SH-SY5Y (cell line): Measurements from ENCODE around the gene PHC3.

Experiments
- GATA2 ChIP-seq: IDR thresholded peaks from 2 replicates; pipeline ENCODE4 v1.6.1; 2011; ENCODE audit warnings: mild to moderate bottlenecking, low read depth, low read length
- GATA3 ChIP-seq: IDR thresholded peaks from 2 replicates; pipeline ENCODE4 v1.6.1; 2011; ENCODE audit warnings: low read depth, mild to moderate bottlenecking, low read length, moderate library complexity

The PHC3 gene

DNA sequence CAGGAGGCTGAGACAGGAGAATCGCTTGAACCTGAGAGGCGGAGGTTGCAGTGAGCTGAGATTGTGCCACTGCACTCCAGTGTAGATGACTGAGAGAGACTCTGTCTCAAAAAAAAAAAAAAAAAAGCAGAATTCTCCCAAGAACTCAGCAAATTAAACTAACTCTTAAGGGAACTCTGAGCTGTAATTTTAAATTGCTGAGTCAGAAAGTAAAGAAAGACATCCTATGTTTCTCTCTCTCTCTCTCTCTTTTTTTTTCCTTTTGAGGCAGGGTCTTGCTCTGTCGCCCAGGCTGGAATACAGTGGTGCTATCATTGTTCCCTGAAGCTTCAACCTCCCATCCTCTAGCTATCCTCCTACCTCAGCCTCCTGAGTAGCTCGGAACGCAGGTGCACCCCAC, 20.0 kb upstream of the PHC3 start:
- TF ChIP-seq GATA2 (no peak), GATA3 (no peak)

DNA sequence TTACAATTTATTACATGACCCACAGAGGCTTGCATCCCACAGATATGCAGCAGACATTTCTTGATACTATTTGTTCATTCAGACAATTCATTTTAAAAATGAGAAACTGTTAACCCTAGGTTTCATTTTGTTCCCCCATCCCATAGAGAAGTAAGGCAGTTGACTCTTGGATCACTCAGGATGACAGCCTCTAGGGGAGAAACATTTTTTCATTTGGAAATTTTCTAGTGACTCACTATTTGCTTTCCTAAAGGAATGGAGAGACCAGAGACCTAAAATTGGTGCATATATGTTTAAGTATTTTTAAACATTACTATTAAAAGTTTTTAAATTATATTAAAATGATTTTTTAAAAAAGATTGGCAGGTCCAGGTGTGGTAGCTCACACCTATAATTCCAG, 19.5 kb upstream of the PHC3 start:
- TF ChIP-seq GATA3 = no peak
- no peak for TF ChIP-seq GATA2

DNA sequence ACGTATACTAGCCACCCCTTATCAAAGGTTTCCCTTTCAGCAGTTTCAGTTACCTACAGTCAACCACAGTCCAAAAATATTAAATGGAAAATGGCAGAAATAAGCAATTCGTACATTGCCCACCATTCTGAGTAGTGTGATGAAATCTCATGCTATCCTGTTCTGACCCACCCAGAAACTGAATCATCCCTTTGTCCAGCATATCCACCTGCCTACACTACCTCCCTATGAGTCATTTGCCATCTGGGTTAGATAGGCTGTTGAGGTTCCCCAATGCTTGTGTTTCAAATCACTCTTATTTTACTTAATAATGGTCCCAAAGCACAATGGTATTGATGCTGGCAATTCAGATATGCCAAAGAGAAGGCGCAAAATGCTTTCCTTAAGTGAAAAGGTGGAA, 15.3 kb upstream of the PHC3 start:
- TF ChIP-seq GATA3 = no peak
- TF ChIP-seq GATA2 = no peak

DNA sequence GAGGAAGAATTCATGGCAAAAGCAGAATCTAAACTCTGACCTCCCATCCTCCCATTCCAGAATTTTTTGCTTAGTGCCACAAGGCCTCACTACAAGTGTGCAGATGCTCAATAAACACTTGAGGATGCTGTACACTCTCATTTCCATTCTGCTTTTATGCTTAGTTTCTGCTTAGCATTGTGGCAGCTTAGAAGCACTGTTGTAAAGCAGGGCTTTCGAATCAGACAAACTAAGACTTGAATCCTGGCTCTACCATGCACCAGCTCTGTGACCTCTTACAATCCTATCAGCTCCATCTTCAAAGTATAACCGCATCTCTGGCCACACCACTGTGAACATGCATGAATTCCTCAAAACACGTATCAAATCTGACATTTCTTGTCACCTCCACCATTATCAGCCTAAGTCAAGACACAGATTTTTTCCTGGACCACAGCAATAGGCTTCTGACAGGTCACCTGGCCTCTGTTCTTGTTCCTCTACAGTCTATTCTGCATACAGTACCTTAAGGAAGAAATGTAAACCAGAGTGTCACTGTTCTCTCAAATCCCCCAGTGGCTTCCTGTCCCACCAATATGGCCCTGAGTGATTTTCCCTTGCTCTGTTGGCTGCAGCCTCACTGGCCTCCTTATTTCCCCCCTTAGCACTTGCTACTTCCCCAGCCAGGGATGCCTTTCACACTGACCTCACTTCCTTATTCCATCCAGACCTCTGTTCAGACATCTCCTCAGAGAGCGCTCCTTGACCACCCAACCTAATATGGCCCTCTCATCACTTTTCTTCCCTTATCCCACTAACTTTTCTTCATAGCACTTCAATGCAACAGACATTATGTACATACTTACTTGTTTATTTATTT, 8.1 kb upstream of the PHC3 start:
- TF ChIP-seq GATA2 = no peak
- TF ChIP-seq GATA3 = no peak

DNA sequence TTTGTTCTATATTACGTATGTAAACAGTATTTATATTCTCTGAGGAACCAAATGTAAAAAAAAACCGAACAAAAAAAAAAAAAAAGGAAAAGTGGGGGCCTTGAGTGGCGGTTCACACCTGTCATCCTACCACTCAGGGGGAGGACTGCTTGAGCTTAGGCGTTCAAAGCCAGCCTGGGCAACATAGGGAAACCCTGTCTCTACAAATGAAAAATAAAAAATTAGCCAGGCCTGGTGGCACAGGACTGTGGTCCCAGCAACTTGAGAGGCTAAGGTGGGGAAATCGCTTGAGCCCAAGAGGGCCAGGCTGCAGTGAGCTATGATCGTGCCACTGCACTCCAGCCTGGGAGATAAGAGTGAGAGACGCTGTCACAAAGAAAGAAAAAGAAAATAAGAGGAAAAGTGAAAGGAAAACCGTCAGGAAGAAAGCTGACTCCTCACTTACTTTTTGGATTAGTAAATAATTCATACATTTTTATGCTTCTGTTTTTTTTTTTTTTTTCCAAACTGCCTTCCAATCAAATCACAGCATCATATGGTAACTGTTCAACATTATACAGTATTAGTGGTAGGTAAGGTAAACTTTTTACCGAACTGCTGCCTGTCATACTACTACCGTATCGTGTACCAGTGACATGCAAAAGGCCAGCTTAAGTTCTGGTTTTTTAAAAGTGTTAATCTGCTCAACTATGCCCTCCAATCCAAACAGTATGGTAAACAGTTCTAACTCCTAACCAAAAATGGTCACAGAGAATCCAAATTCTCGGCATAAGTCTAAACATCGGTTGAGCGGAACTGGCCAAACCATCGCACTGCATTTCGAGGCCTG, 1.2 kb downstream of the PHC3 start:
- no peak for TF ChIP-seq GATA3
- no peak for TF ChIP-seq GATA2

DNA sequence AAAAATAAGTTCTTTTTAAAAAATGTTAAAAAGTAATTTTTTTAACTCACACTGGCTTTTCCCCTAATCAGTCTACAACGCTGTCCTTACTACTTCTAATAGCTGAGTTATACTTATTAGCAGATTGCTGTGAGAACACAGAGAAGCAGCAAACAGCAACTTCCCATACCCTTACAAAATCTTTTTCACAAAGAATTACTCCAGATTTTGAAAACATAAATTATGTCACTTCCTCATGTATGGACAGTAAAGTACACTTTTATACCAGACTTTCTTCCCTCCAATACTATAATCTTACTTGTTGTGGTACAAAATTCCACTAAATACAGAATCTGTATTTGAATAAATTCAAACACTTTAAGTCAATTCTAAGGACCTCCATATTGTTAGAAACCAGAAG, 2.1 kb downstream of the PHC3 start:
- TF ChIP-seq GATA3 (no peak), GATA2 (no peak)

DNA sequence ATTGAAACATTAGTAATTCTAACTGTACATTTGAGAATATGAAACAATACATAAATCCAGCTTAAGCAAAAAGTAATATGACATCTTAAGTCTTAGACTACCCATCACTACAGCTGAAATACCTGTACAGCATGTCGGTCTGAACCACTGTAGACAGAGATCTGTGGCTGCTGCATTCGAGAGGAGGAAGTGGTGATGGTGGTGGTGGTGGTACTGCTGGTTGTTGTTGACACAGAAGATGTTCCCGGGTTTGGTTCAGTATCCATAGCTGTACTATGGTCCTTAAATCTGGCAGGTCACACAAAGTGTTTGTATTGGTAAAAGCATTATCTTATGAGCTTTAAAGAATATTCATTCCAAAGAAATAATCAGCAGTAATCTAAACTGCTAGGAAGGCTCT, 2.9 kb downstream of the PHC3 start:
- TF ChIP-seq GATA2 (no peak), GATA3 (no peak)

DNA sequence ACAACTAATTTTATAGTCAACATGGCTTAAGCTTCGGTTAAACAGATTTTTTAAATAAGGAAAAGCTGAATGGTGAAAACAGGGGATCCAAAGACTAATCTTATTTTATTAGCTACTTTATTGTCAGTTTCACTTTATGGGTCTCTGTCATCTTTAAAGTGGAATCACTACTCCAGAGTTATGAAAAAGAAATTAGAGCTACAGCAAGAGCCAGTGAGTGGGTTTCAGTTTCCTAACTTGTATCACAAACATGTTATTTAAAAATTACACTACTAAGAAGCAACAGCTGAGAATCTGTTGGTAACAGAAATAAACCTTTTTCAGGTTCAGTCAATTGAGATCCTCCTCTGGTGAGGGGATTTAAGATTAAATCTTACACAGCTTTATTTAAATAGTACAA, 10.0 kb downstream of the PHC3 start:
- TF ChIP-seq GATA3 (no peak), GATA2 (no peak)

DNA sequence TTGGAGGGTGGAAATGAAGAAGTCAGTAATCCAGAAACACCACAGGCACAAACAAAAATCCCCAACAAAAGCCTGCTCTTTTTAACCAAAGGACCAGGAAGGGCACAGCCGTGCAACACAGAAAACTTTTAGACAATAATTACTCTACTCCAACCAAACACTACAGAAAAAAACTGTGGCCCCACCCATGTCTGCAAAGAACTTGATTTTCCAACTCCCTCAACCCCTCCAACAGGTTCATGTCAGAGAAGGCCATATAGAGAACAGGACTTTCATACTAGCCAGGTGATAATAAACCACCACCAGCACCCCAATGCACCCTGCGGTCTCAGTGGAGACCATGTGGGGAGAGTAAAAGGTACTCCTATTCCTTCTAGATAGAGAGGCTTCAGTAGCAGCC, 16.8 kb downstream of the PHC3 start:
- TF ChIP-seq GATA2 (no peak), GATA3 (no peak)

DNA sequence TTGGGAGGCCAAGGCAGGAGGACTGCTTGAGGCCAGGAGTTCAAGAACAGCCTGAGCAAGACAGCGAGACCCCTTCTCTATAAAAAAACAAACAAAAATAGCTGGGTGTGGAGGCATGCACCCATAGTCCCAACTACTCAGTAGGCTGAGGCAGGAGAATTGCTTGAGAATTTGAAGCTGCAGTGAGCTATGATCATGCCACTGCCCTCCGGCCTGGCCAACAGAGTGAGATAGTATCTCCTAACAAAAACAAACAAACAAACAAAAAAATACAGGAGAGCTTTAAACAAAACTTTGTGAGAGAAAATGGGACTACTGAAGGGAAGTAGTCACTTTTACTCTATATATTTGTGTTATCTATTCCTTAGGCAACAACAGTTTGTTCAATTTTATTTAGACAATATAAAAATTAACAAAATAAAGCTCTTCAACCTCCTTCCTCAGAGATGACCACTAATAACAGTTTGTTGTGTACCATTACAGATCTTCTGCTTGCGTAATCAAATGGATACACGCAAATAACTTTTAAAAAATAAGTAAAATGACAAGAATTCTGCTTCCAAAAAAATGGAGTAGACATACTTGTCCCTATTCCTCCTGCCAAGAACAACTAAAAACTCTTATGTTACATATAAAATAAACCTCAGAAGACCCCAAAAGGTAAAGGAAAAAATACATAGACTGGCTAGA, 17.4 kb downstream of the PHC3 start:
- TF ChIP-seq GATA3 (no peak), GATA2 (no peak)

DNA sequence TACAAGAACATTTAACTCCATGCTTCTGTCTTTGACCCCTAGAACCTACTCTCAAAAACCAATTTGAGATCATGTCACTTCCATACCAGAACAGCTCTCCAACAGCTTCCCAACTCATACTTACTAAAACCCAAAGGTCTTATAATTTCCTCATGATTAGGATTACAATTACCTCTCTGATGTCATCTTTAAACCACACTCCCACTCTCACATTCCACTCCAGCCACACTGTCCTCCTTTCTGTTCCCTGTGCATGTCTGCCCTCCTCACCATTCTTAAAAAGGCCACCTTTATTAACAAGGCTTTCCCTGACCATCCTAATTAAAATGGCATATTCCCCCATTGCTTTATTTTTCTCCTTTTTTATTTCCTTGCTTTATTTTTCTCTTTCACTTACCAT, 18.9 kb downstream of the PHC3 start:
- no peak for TF ChIP-seq GATA3
- TF ChIP-seq GATA2 = no peak

DNA sequence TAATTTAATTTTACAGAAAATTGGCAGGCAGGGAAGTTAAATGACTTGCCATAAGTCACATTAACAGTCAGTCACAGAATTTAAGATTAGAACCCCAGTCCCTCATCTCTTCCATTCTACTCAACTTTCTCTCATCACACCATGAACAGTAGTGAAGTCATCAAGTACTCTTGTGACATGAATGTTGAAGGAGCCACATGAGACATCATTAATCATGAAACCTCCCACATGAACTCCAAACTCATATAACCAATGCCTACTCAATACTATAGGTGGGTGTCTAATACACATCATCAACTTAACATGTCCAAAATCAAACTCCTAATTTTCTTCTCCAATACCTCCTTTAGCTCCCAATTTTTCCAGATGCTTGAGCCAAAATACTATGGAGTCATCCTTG, 19.5 kb downstream of the PHC3 start:
- TF ChIP-seq GATA2 (no peak), GATA3 (no peak)

DNA sequence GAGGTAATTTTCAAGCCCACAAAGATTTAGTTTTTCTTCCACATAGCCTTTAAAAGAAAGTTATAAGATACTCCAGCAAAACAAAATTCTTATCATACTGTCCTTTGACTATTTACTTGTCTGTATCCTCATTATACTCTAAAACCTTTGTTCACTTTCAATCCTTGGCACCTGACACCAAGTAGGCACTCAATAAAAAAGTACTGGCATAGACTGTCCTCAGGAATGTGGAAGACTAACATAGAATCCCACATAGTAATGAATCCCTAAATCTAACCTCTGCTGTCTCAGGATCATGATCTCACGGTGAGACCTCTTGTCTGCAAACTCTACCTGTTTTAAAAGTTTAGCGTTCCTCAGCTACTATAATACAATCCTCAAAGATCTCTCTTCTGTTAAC, 21.6 kb downstream of the PHC3 start:
- TF ChIP-seq GATA3 = no peak
- no peak for TF ChIP-seq GATA2

DNA sequence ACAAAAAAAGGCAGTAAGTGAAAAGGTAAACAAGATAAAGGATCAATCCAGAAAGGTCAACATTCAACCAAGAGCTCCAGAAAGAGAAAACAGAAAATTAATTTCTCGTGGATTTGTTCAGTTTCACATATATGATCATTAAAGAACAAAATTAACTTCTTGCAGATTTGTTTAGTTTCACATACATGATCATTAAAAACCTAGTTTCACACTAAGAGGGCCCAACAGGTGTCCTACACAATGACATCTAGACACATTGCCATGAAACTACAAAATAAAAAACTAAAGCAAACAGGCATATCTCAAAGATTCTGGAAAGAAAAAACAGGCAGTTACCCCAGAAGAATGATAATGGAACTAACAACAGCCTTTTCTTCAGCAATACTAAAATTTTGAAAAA, 22.1 kb downstream of the PHC3 start:
- TF ChIP-seq GATA3 (no peak), GATA2 (no peak)
